GM23338 (cell line): ENCODE measurements around the gene COL26A1.

ENCODE experiments used
- CREB1 ChIP-seq: fragments of 250-450 bp; sonication (Bioruptor Pico); IDR thresholded peaks from 2 replicates; pipeline ENCODE4 v1.5.0; 2020; ENCODE audit warnings: low read depth, mild to moderate bottlenecking, moderate library complexity
- CTCF ChIP-seq, 2 experiments: fragments of 200-600 bp in 1 of 2; sonication (generic) in 1 of 2; conservative IDR thresholded peaks; 2 replicates each; pipeline versions ENCODE4 v1.5.1 to v1.6.1; 2016 to 2017; ENCODE audit warnings: antibody characterized with exemption in 2 of 2, low read depth in 2 of 2, mild to moderate bottlenecking in 2 of 2, moderate library complexity in 1 of 2
- EZH2 ChIP-seq: fragments of 200-600 bp; sonication (generic); IDR thresholded peaks from one replicate; pipeline ENCODE4 v1.8.0; 2017; ENCODE audit warnings: antibody characterized with exemption, mild to moderate bottlenecking, low read depth; ENCODE audit not compliant: unreplicated experiment
- EZH2phosphoT487 ChIP-seq: fragments of 200-600 bp; sonication (generic); IDR thresholded peaks from one replicate; pipeline ENCODE4 v1.8.1; 2018; ENCODE audit warnings: antibody characterized with exemption; ENCODE audit not compliant: unreplicated experiment
- JUNB ChIP-seq: IDR thresholded peaks from one replicate; pipeline ENCODE4 v1.6.1; 2016; ENCODE audit warnings: antibody characterized with exemption; ENCODE audit not compliant: unreplicated experiment
- POLR2AphosphoS5 ChIP-seq: IDR thresholded peaks from 2 replicates; pipeline ENCODE4 v1.6.1; 2016; ENCODE audit warnings: antibody characterized with exemption, low read depth
- ZNF331 ChIP-seq: fragments of 250-450 bp; sonication (Bioruptor Pico); IDR thresholded peaks from 2 replicates; pipeline ENCODE4 v1.5.0; 2020; ENCODE audit warnings: low read depth, mild to moderate bottlenecking, moderate library complexity
- TF ChIP-seq, protein P1 (sequence below): fragments of 250-450 bp; sonication (Bioruptor Pico); IDR thresholded peaks from 2 replicates; pipeline ENCODE4 v1.5.0; 2020; ENCODE audit warnings: mild to moderate bottlenecking, moderate library complexity
- TF ChIP-seq, protein P2 (sequence below): IDR thresholded peaks from one replicate; pipeline ENCODE4 v1.6.1; 2018; ENCODE audit warnings: antibody characterized with exemption; ENCODE audit not compliant: unreplicated experiment

- no peak for TF ChIP-seq EZH2phosphoT487
- TF ChIP-seq CTCF (conservative IDR thresholded peaks at IDR 0.05; ENCODE audit: low read depth in 2 of 2), result no peak
- TF ChIP-seq POLR2AphosphoS5, result no peak
- TF ChIP-seq, protein P1, sequence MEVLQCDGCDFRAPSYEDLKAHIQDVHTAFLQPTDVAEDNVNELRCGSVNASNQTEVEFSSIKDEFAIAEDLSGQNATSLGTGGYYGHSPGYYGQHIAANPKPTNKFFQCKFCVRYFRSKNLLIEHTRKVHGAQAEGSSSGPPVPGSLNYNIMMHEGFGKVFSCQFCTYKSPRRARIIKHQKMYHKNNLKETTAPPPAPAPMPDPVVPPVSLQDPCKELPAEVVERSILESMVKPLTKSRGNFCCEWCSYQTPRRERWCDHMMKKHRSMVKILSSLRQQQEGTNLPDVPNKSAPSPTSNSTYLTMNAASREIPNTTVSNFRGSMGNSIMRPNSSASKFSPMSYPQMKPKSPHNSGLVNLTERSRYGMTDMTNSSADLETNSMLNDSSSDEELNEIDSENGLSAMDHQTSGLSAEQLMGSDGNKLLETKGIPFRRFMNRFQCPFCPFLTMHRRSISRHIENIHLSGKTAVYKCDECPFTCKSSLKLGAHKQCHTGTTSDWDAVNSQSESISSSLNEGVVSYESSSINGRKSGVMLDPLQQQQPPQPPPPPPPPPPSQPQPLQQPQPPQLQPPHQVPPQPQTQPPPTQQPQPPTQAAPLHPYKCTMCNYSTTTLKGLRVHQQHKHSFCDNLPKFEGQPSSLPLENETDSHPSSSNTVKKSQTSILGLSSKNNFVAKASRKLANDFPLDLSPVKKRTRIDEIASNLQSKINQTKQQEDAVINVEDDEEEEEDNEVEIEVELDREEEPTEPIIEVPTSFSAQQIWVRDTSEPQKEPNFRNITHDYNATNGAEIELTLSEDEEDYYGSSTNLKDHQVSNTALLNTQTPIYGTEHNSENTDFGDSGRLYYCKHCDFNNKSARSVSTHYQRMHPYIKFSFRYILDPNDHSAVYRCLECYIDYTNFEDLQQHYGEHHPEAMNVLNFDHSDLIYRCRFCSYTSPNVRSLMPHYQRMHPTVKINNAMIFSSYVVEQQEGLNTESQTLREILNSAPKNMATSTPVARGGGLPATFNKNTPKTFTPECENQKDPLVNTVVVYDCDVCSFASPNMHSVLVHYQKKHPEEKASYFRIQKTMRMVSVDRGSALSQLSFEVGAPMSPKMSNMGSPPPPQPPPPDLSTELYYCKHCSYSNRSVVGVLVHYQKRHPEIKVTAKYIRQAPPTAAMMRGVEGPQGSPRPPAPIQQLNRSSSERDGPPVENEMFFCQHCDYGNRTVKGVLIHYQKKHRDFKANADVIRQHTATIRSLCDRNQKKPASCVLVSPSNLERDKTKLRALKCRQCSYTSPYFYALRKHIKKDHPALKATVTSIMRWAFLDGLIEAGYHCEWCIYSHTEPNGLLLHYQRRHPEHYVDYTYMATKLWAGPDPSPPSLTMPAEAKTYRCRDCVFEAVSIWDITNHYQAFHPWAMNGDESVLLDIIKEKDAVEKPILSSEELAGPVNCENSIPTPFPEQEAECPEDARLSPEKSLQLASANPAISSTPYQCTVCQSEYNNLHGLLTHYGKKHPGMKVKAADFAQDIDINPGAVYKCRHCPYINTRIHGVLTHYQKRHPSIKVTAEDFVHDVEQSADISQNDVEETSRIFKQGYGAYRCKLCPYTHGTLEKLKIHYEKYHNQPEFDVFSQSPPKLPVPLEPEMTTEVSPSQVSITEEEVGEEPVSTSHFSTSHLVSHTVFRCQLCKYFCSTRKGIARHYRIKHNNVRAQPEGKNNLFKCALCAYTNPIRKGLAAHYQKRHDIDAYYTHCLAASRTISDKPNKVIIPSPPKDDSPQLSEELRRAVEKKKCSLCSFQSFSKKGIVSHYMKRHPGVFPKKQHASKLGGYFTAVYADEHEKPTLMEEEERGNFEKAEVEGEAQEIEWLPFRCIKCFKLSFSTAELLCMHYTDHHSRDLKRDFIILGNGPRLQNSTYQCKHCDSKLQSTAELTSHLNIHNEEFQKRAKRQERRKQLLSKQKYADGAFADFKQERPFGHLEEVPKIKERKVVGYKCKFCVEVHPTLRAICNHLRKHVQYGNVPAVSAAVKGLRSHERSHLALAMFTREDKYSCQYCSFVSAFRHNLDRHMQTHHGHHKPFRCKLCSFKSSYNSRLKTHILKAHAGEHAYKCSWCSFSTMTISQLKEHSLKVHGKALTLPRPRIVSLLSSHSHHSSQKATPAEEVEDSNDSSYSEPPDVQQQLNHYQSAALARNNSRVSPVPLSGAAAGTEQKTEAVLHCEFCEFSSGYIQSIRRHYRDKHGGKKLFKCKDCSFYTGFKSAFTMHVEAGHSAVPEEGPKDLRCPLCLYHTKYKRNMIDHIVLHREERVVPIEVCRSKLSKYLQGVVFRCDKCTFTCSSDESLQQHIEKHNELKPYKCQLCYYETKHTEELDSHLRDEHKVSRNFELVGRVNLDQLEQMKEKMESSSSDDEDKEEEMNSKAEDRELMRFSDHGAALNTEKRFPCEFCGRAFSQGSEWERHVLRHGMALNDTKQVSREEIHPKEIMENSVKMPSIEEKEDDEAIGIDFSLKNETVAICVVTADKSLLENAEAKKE (CRISPR knock-in tag), result no peak
- TF ChIP-seq EZH2, result no peak
- TF ChIP-seq, protein P2, sequence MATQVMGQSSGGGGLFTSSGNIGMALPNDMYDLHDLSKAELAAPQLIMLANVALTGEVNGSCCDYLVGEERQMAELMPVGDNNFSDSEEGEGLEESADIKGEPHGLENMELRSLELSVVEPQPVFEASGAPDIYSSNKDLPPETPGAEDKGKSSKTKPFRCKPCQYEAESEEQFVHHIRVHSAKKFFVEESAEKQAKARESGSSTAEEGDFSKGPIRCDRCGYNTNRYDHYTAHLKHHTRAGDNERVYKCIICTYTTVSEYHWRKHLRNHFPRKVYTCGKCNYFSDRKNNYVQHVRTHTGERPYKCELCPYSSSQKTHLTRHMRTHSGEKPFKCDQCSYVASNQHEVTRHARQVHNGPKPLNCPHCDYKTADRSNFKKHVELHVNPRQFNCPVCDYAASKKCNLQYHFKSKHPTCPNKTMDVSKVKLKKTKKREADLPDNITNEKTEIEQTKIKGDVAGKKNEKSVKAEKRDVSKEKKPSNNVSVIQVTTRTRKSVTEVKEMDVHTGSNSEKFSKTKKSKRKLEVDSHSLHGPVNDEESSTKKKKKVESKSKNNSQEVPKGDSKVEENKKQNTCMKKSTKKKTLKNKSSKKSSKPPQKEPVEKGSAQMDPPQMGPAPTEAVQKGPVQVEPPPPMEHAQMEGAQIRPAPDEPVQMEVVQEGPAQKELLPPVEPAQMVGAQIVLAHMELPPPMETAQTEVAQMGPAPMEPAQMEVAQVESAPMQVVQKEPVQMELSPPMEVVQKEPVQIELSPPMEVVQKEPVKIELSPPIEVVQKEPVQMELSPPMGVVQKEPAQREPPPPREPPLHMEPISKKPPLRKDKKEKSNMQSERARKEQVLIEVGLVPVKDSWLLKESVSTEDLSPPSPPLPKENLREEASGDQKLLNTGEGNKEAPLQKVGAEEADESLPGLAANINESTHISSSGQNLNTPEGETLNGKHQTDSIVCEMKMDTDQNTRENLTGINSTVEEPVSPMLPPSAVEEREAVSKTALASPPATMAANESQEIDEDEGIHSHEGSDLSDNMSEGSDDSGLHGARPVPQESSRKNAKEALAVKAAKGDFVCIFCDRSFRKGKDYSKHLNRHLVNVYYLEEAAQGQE, result no peak
- TF ChIP-seq CREB1 (CRISPR knock-in tag), result no peak
- TF ChIP-seq JUNB, result no peak
- no peak for TF ChIP-seq ZNF331 (CRISPR knock-in tag)
Measured at GRCh38 chr7:101545441-101546190, 182.9 kb downstream of the COL26A1 start.
